Mononuclear cell (primary cell): Measurements from ENCODE around the gene RGS9. TPM values are rescaled to one million over a fixed set of nuclear protein-coding genes. Genes with fewer than 3 reads are reported as not detected.
"Not testable (repeated sequence)": the region's sequence is repeated elsewhere in the genome, so short reads cannot be mapped to it uniquely, and the experiment has no call there.

Experiments used
- H3K27me3 ChIP-seq: 2 replicates; pipeline ENCODE4 v1.6.0; 2011; ENCODE audit warnings: low read length, control low read depth; ENCODE audit not compliant: insufficient read depth
- H3K4me1 ChIP-seq: 2 replicates; pipeline ENCODE4 v1.5.1; 2011; ENCODE audit warnings: mild to moderate bottlenecking, low read length, control low read depth; ENCODE audit not compliant: insufficient read depth
- H3K4me3 ChIP-seq: 2 replicates; pipeline ENCODE4 v1.5.1; 2011; ENCODE audit warnings: mild to moderate bottlenecking, low read length, moderate library complexity
- H3K9me3 ChIP-seq: 2 replicates; pipeline ENCODE4 v1.5.1; 2011; ENCODE audit warnings: low read depth, mild to moderate bottlenecking, control low read depth, low read length
- total RNA-seq: library from RNA; depleted of rRNA; stranded (reverse); fragments of >200 nt; gene quantifications from one replicate; pipeline ENCODE4 v1.2.3, GENCODE V29; 2012

Gene RGS9
- total RNA-seq, 1 donor = 3.5 TPM

GRCh38 chr17:65195716-65196115, 58.5 kb downstream of the RGS9 start:
- no peak overlapping the region for H3K4me3 ChIP-seq
- no peaks in the 10 kb centered on the region for H3K4me1 ChIP-seq
- H3K9me3 ChIP-seq = no peaks in the 10 kb centered on the region
- H3K27me3 ChIP-seq = no peaks in the 10 kb centered on the region

- Histone ChIP-seq H3K4me1 (no peaks in the 10 kb centered on the region), H3K27me3 (no peaks in the 10 kb centered on the region), H3K4me3 (no peak overlapping the region), H3K9me3 (no peaks in the 10 kb centered on the region)
These were observed 59.4 kb downstream of the RGS9 start for GRCh38 chr17:65196617-65197016.

- no peaks in the 10 kb centered on the region for H3K27me3 ChIP-seq
- H3K4me1 ChIP-seq = no peaks in the 10 kb centered on the region
These were observed 60.0 kb downstream of the RGS9 start for GRCh38 chr17:65197201-65197600.

GRCh38 chr17:65198653-65199382, 61.6 kb downstream of the RGS9 start:
- no peak overlapping the region for H3K4me3 ChIP-seq
- H3K4me1 ChIP-seq = peaks cover 3% of the 10 kb centered on the region
- no peaks in the 10 kb centered on the region for H3K27me3 ChIP-seq
- no peaks in the 10 kb centered on the region for H3K9me3 ChIP-seq

More at GRCh38 chr17:65197201-65197600, 60.0 kb downstream of the RGS9 start:
- Histone ChIP-seq H3K9me3 (no peaks in the 10 kb centered on the region), H3K4me3 (no peak overlapping the region)

GRCh38 chr17:65201331-65201730, 64.2 kb downstream of the RGS9 start:
- peaks cover 3% of the 10 kb centered on the region for H3K4me1 ChIP-seq
- H3K27me3 ChIP-seq = no peaks in the 10 kb centered on the region
- no peaks in the 10 kb centered on the region for H3K9me3 ChIP-seq
- H3K4me3 ChIP-seq = no peak overlapping the region

GRCh38 chr17:65202844-65203571, 65.8 kb downstream of the RGS9 start:
- H3K9me3 ChIP-seq = no peaks in the 10 kb centered on the region
- peaks cover 3% of the 10 kb centered on the region for H3K4me1 ChIP-seq
- H3K4me3 ChIP-seq = no peak overlapping the region
- H3K27me3 ChIP-seq = no peaks in the 10 kb centered on the region

- H3K4me3 ChIP-seq = no peak overlapping the region
- peaks cover 3% of the 10 kb centered on the region for H3K4me1 ChIP-seq
- H3K9me3 ChIP-seq = no peaks in the 10 kb centered on the region
- no peaks in the 10 kb centered on the region for H3K27me3 ChIP-seq
These were observed 66.8 kb downstream of the RGS9 start for GRCh38 chr17:65204001-65204400.

GRCh38 chr17:65205655-65206054, 68.5 kb downstream of the RGS9 start:
- Histone ChIP-seq H3K4me1 (peaks cover 3% of the 10 kb centered on the region), H3K27me3 (no peaks in the 10 kb centered on the region), H3K4me3 (no peak overlapping the region), H3K9me3 (no peaks in the 10 kb centered on the region)

GRCh38 chr17:65207448-65207847, 70.3 kb downstream of the RGS9 start:
- not testable (repeated sequence) for H3K4me1 ChIP-seq, H3K9me3 ChIP-seq, H3K27me3 ChIP-seq, H3K4me3 ChIP-seq

- Histone ChIP-seq H3K4me3 (no peak overlapping the region), H3K9me3 (no peaks in the 10 kb centered on the region), H3K4me1 (no peaks in the 10 kb centered on the region), H3K27me3 (no peaks in the 10 kb centered on the region)
These were observed 71.5 kb downstream of the RGS9 start for GRCh38 chr17:65208717-65209116.

GRCh38 chr17:65218261-65218660, 81.1 kb downstream of the RGS9 start:
- Histone ChIP-seq H3K27me3 (no peaks in the 10 kb centered on the region), H3K4me1 (no peaks in the 10 kb centered on the region), H3K9me3 (no peaks in the 10 kb centered on the region), H3K4me3 (no peak overlapping the region)

- Histone ChIP-seq H3K27me3 (no peaks in the 10 kb centered on the region), H3K9me3 (no peaks in the 10 kb centered on the region), H3K4me1 (no peaks in the 10 kb centered on the region), H3K4me3 (no peak overlapping the region)
These were observed 82.0 kb downstream of the RGS9 start for GRCh38 chr17:65219124-65219523.

- H3K4me3 ChIP-seq = no peak overlapping the region
- no peaks in the 10 kb centered on the region for H3K9me3 ChIP-seq
- H3K27me3 ChIP-seq = no peaks in the 10 kb centered on the region
- no peaks in the 10 kb centered on the region for H3K4me1 ChIP-seq
These were observed 82.5 kb downstream of the RGS9 start for GRCh38 chr17:65219707-65220106.

- no peaks in the 10 kb centered on the region for H3K4me1 ChIP-seq
- H3K9me3 ChIP-seq = no peaks in the 10 kb centered on the region
- no peak overlapping the region for H3K4me3 ChIP-seq
- no peaks in the 10 kb centered on the region for H3K27me3 ChIP-seq
These were observed 83.6 kb downstream of the RGS9 start for GRCh38 chr17:65220732-65221131.

GRCh38 chr17:65222214-65222738, 85.1 kb downstream of the RGS9 start:
- no peaks in the 10 kb centered on the region for H3K27me3 ChIP-seq
- no peak overlapping the region for H3K4me3 ChIP-seq
- H3K4me1 ChIP-seq = no peaks in the 10 kb centered on the region
- no peaks in the 10 kb centered on the region for H3K9me3 ChIP-seq
